GM19452 (cell line): ENCODE results near the gene NOXA1.

ENCODE experiments used
- ATAC-seq: cut with Tn5 transposase; IDR thresholded peaks from one replicate; pipeline ENCODE4 v1.9.1; 2021; ENCODE audit not compliant: unreplicated experiment

NOXA1 gene

GRCh38 chr9:137387114-137387890 is 35.9 kb upstream of the NOXA1 start:
- no peak for ATAC-seq

- no peak for ATAC-seq
Measured at GRCh38 chr9:137387891-137388560, 35.2 kb upstream of the NOXA1 start.

- no peak for ATAC-seq
Measured at GRCh38 chr9:137388589-137389427, 34.4 kb upstream of the NOXA1 start.

GRCh38 chr9:137389428-137389746 is 33.8 kb upstream of the NOXA1 start:
- no peak for ATAC-seq

- ATAC-seq: no peak
Measured at GRCh38 chr9:137390553-137391410, 32.4 kb upstream of the NOXA1 start.

- no peak for ATAC-seq
Measured at GRCh38 chr9:137391411-137391754, 31.8 kb upstream of the NOXA1 start.

- ATAC-seq: no peak
Measured at GRCh38 chr9:137392232-137393007, 30.8 kb upstream of the NOXA1 start.

- no peak for ATAC-seq
Measured at GRCh38 chr9:137393176-137394150, 29.7 kb upstream of the NOXA1 start.

GRCh38 chr9:137394866-137395665 is 28.1 kb upstream of the NOXA1 start:
- no peak for ATAC-seq

- ATAC-seq: no peak
Measured at GRCh38 chr9:137395666-137396010, 27.6 kb upstream of the NOXA1 start.

- ATAC-seq: no peak
Measured at GRCh38 chr9:137396227-137396626, 27.0 kb upstream of the NOXA1 start.

GRCh38 chr9:137396634-137397367 is 26.4 kb upstream of the NOXA1 start:
- ATAC-seq: no peak

GRCh38 chr9:137397675-137398423 is 25.3 kb upstream of the NOXA1 start:
- ATAC-seq: no peak

- no peak for ATAC-seq
Measured at GRCh38 chr9:137398561-137399468, 24.4 kb upstream of the NOXA1 start.

- ATAC-seq: no peak
Measured at GRCh38 chr9:137402746-137403145, 20.4 kb upstream of the NOXA1 start.

- ATAC-seq: no peak
Measured at GRCh38 chr9:137403269-137403668, 19.9 kb upstream of the NOXA1 start.
